HepG2 (cell line): Measurements from ENCODE around the gene DAB1. TPM values are rescaled to one million over a fixed set of nuclear protein-coding genes. Genes with fewer than 3 reads are reported as not detected.

Source experiments
- ATAC-seq: fragments of 200-7000 bp; cut with Tn5 transposase; 3 replicates; pipeline ENCODE4 v1.9.1; 2020; ENCODE audit warnings: mild to moderate bottlenecking, moderate library complexity
- BruUV-seq: library from RNA; stranded (reverse); fragments of 400-500 nt; replicated peaks from 2 replicates; lab custom pipeline; 2021; lab: Mats Ljungman, UMichigan
- CTCF ChIA-PET: fragments of 300-600 bp; formaldehyde crosslinking; extraction: SDS; loops from one replicate; lab custom pipeline; 2021; ENCODE audit warnings: low total read pairs, inconsistent platforms, low intra/inter-chr PET ratio; lab: Yijun Ruan, JAX
- POLR2A ChIA-PET: fragments of 350-600 bp; sonication (Branson Sonifier 250); formaldehyde crosslinking; loops from one replicate; lab custom pipeline; 2020; ENCODE audit warnings: antibody characterized with exemption, inconsistent platforms; lab: Yijun Ruan, JAX
- DNase-seq: peaks from one replicate; pipeline ENCODE4 v3.0.0-alpha.2; 2015; ENCODE audit warnings: low spot score
- FAIRE-seq: peaks from 3 replicates; lab custom pipeline; 2011; peaks lifted over from hg19 to GRCh38; lab: Jason Lieb, UNC
- H2AFZ ChIP-seq: one replicate; pipeline ENCODE4 v1.6.1; 2011; ENCODE audit warnings: low read length, inconsistent platforms
- H3K27ac ChIP-seq: fragments of 300-600 bp; 3 replicates; pipeline ENCODE4 v1.8.0; 2011; ENCODE audit warnings: mixed run types, mild to moderate bottlenecking, mixed read lengths, low read length, inconsistent platforms; ENCODE audit not compliant: insufficient read depth; ENCODE audit errors: extremely low read length
- H3K27me3 ChIP-seq, 2 experiments: fragments of 200-600 bp in 1 of 2; 2 replicates in 1 of 2; 3 replicates in 1 of 2; pipeline versions ENCODE4 v1.6.0 to v1.8.0; 2011; ENCODE audit warnings: low read length in 2 of 2, mild to moderate bottlenecking in 2 of 2, moderate library complexity in 2 of 2, inconsistent platforms in 1 of 2; ENCODE audit not compliant: insufficient read depth in 2 of 2, control insufficient read depth in 1 of 2
- H3K36me3 ChIP-seq, 2 experiments: fragments of 200-600 bp in 1 of 2; replicated peaks in 1 of 2; 2 replicates in 1 of 2; 3 replicates in 1 of 2; pipeline versions ENCODE4 v1.5.1 to v1.8.0; 2011; ENCODE audit warnings: low read length in 2 of 2, inconsistent platforms in 1 of 2; ENCODE audit not compliant: insufficient read depth in 2 of 2, control insufficient read depth in 1 of 2
- H3K4me1 ChIP-seq: 2 replicates; pipeline ENCODE4 v1.5.1; 2012; ENCODE audit warnings: low read length, inconsistent platforms; ENCODE audit not compliant: insufficient read depth
- H3K4me2 ChIP-seq: 2 replicates; pipeline ENCODE4 v1.6.0; 2011; ENCODE audit warnings: low read depth, low read length, inconsistent platforms
- H3K4me3 ChIP-seq, 3 experiments: fragments of 200-600 bp in 1 of 3; sonication (generic), shearing (Covaris generic) in 1 of 3; replicated peaks in 1 of 3; 2 replicates each; pipeline ENCODE4 v1.5.1; 2011 to 2016; ENCODE audit warnings: low read length in 3 of 3, inconsistent platforms in 2 of 3, low read depth in 2 of 3, mild to moderate bottlenecking in 2 of 3, control low read depth in 1 of 3, mixed read lengths in 1 of 3; ENCODE audit not compliant: insufficient read depth in 1 of 3
- H3K79me2 ChIP-seq: one replicate; pipeline ENCODE4 v1.6.1; 2011; ENCODE audit warnings: low read length, inconsistent platforms; ENCODE audit not compliant: insufficient read depth
- H3K9ac ChIP-seq: 2 replicates; pipeline ENCODE4 v1.6.0; 2011; ENCODE audit warnings: mild to moderate bottlenecking, low read depth, low read length, inconsistent platforms; ENCODE audit not compliant: insufficient read depth
- H3K9me3 ChIP-seq: 2 replicates; pipeline ENCODE4 v1.5.1; 2012; ENCODE audit warnings: mild to moderate bottlenecking, low read length
- H4K20me1 ChIP-seq: 2 replicates; pipeline ENCODE4 v1.6.0; 2011; ENCODE audit warnings: inconsistent platforms, mild to moderate bottlenecking, low read length, moderate library complexity; ENCODE audit not compliant: insufficient read depth
- FOXO1 ChIP-seq: sonication (generic); formaldehyde crosslinking; IDR thresholded peaks from 2 replicates; pipeline ENCODE4 v1.4.0; 2020; ENCODE audit warnings: missing genetic modification reagents
- JUN ChIP-seq: sonication (generic); formaldehyde crosslinking; IDR thresholded peaks from 2 replicates; pipeline ENCODE4 v1.4.0; 2020; ENCODE audit warnings: mild to moderate bottlenecking, missing genetic modification reagents
- LRRFIP1 ChIP-seq: sonication (generic); formaldehyde crosslinking; conservative IDR thresholded peaks from 2 replicates; pipeline ENCODE4 v1.4.0; 2020; ENCODE audit warnings: missing genetic modification reagents
- RAD21 ChIP-seq: fragments of 450-650 bp; formaldehyde crosslinking; IDR thresholded peaks from 2 replicates; pipeline ENCODE4 v1.5.0; 2020; ENCODE audit warnings: mild to moderate bottlenecking
- RFX5 ChIP-seq: IDR thresholded peaks from 2 replicates; pipeline ENCODE4 v1.6.1; 2011; ENCODE audit warnings: low read depth, low read length, improper control_type of control experiment
- SMC3 ChIP-seq: IDR thresholded peaks from 2 replicates; pipeline ENCODE4 v1.6.1; 2011; ENCODE audit warnings: low read length, improper control_type of control experiment
- SOX6 ChIP-seq, 2 experiments: fragments of 450-650 bp in 1 of 2; sonication (generic) in 1 of 2; formaldehyde crosslinking in 1 of 2; IDR thresholded peaks; 2 replicates each; pipeline versions ENCODE4 v1.4.0 to v1.6.1; 2017 to 2020; ENCODE audit warnings: antibody characterized with exemption in 1 of 2, mild to moderate bottlenecking in 1 of 2, missing genetic modification reagents in 1 of 2
- SRSF9 ChIP-seq: fragments of 200-400 bp; formaldehyde crosslinking; IDR thresholded peaks from 2 replicates; pipeline ENCODE4 v1.6.1; 2018; ENCODE audit warnings: borderline replicate concordance, mild to moderate bottlenecking, low read depth, low read length; ENCODE audit not compliant: insufficient read depth, poor library complexity, severe bottlenecking
- STAG1 ChIP-seq: sonication (generic); formaldehyde crosslinking; IDR thresholded peaks from 2 replicates; pipeline ENCODE4 v1.4.0; 2020; ENCODE audit warnings: missing genetic modification reagents
- ZBTB7B ChIP-seq: sonication (generic); formaldehyde crosslinking; IDR thresholded peaks from 2 replicates; pipeline ENCODE4 v1.4.0; 2020; ENCODE audit warnings: missing genetic modification reagents
- ZFY ChIP-seq: sonication (generic); formaldehyde crosslinking; IDR thresholded peaks from 2 replicates; pipeline ENCODE4 v1.4.0; 2020; ENCODE audit warnings: missing genetic modification reagents
- ZNF567 ChIP-seq: sonication (generic); formaldehyde crosslinking; IDR thresholded peaks from 2 replicates; pipeline ENCODE4 v1.8.1; 2023; ENCODE audit warnings: mild to moderate bottlenecking, missing genetic modification reagents, borderline replicate concordance
- ZNF775 ChIP-seq: sonication (generic); formaldehyde crosslinking; IDR thresholded peaks from 2 replicates; pipeline ENCODE4 v1.4.0; 2020; ENCODE audit warnings: missing genetic modification reagents, mild to moderate bottlenecking, moderate library complexity, borderline replicate concordance
- ZNF891 ChIP-seq: sonication (generic); formaldehyde crosslinking; IDR thresholded peaks from 2 replicates; pipeline ENCODE4 v1.5.0; 2020; ENCODE audit warnings: mild to moderate bottlenecking, missing genetic modification reagents
- WGBS: methylation state at CpG from one replicate; pipeline ENCODE4 v1.1.6; 2017; ENCODE audit warnings: low lambda C conversion rate; 5-methylcytosine and 5-hydroxymethylcytosine counted together
- in situ Hi-C: cut with HindIII; loops from 2 replicates; pipeline ENCODE4 v1.10.0; 2017; ENCODE audit warnings: low pct_unique_long_range_greater_than_20kb; ENCODE audit not compliant: extremely low pct_ligation_motif_present
- intact Hi-C: fragments of 100-400 bp; cut with micrococcal nuclease; formaldehyde crosslinking; loops from one replicate; pipeline ENCODE4 v1.10.0; 2022; ENCODE audit not compliant: unreplicated experiment
- polyA plus RNA-seq, 8 experiments: library from polyadenylated mRNA; depleted of rRNA in 3 of 8; stranded (reverse) in 7 of 8; unstranded in 1 of 8; fragments of >200 nt; fragmentation: Illumina TruSeq in 4 of 8; extraction: Trizol in 4 of 8; gene quantifications; 2 replicates each; pipeline versions ENCODE4 v1.2.1 to v1.2.3, GENCODE V29; 2011 to 2016; ENCODE audit warnings: low read depth in 4 of 8, missing spikeins in 1 of 8, mixed read lengths in 1 of 8; ENCODE audit not compliant: insufficient read depth in 1 of 8
- total RNA-seq, 5 experiments: library from RNA; depleted of rRNA; stranded (reverse); fragments of >200 nt; fragmentation: Illumina TruSeq; extraction: Trizol; gene quantifications; 2 replicates each; pipeline ENCODE4 v1.2.3, GENCODE V29; 2016; ENCODE audit warnings: low read depth in 1 of 5
- TF ChIP-seq, protein P1 (sequence below): IDR thresholded peaks from 2 replicates; pipeline ENCODE4 v1.4.0; 2020; ENCODE audit warnings: mild to moderate bottlenecking, missing genetic modification reagents
- TF ChIP-seq, protein P2 (sequence below): sonication (generic); formaldehyde crosslinking; IDR thresholded peaks from 2 replicates; pipeline ENCODE4 v1.5.0; 2020; ENCODE audit warnings: mild to moderate bottlenecking, missing genetic modification reagents, moderate library complexity

DAB1 gene
- total and polyA plus RNA-seq, 2 of the 13 experiments (the other 11 are each of a cell fraction or from before 2014, with no cell fraction given) = 0.04 to 0.13 TPM

DNA sequence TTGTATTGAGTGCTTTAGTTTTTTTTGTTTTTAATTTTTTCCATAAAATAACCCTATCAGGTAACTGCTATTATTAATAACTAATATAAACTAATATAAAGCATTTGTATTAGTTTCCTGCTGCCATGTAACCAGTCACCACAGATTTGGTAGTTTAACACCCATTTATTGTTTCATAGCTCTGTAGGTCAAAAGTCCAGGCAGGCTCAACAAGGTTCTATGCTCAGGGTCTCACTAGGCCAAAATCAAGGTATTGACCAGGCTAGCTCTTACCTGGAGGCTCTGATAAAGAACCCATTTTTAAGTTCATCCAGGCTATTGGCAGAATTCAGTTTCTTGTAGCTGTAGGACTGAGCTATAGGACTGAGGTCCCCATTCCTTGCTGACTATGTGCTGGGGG lies 189.4 kb downstream of the DAB1 start (continued):
- TF ChIP-seq SOX6 (IDR thresholded peaks at IDR 0.05) (no peak), SOX6 (CRISPR knock-in tag; IDR thresholded peaks at IDR 0.05) (no peak), SRSF9 (no peak), ZNF891 (CRISPR knock-in tag) (no peak), ZNF775 (CRISPR knock-in tag) (no peak)

DNA sequence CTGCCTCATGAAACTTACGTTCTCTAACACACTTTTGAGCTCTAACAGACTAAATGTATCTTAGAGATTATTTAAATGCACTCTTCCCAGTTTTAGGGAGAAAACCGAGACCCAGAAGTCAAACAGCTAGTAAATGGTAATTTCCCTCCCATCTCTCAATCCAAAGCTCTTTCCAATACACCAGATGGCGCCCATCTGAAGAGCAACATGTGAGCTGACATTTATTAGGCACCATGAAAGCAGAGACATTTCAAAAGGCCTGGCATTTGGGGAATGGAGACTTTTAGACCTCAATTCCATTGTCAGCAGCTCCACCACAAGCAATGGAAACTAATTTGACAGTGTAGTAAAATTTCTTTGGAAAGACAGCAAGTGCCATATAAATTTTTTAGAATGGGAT lies 191.4 kb downstream of the DAB1 start:
- no peaks in the 10 kb centered on the region for H3K79me2 ChIP-seq
- in situ Hi-C loops (no loop called here), intact Hi-C loops (no loop called here)
- peak; percentile 28; the same call in 1 of the 3 replicates for ATAC-seq
- no peak overlapping the region for H3K4me2 ChIP-seq
- no peak overlapping the region for H3K9ac ChIP-seq
- no peak overlapping the region for H3K27ac ChIP-seq
- H3K4me1 ChIP-seq = peaks cover 35% of the 10 kb centered on the region
- no TSS peak for BruUV-seq
- DNase-seq = peak; percentile 29
- POLR2A ChIA-PET = no interaction called here
- no peak overlapping the region for H2AFZ ChIP-seq
- H3K27me3 ChIP-seq = no peaks in the 10 kb centered on the region
- no peaks in the 10 kb centered on the region for H3K36me3 ChIP-seq
- H4K20me1 ChIP-seq = no peaks in the 10 kb centered on the region
- 64% methylated on average over 3 of the region's 3 CpGs for WGBS
- CTCF ChIA-PET = no interaction called here
- FAIRE-seq = peak; percentile 23
- H3K4me3 ChIP-seq = no peak overlapping the region
- H3K9me3 ChIP-seq = no peaks in the 10 kb centered on the region
- TF ChIP-seq ZFY (CRISPR knock-in tag) (no peak), JUN (no peak), STAG1 (peak; percentile 74), RFX5 (no peak), SMC3 (peak; percentile 33; the same call in 1 of the 2 replicates), ZNF567 (CRISPR knock-in tag) (no peak), ZBTB7B (CRISPR knock-in tag) (no peak), FOXO1 (CRISPR knock-in tag) (no peak), RAD21 (CRISPR knock-in tag) (peak; percentile 27; the same call in 1 of the 2 replicates), LRRFIP1 (CRISPR knock-in tag) (no peak)
- TF ChIP-seq, protein P1, sequence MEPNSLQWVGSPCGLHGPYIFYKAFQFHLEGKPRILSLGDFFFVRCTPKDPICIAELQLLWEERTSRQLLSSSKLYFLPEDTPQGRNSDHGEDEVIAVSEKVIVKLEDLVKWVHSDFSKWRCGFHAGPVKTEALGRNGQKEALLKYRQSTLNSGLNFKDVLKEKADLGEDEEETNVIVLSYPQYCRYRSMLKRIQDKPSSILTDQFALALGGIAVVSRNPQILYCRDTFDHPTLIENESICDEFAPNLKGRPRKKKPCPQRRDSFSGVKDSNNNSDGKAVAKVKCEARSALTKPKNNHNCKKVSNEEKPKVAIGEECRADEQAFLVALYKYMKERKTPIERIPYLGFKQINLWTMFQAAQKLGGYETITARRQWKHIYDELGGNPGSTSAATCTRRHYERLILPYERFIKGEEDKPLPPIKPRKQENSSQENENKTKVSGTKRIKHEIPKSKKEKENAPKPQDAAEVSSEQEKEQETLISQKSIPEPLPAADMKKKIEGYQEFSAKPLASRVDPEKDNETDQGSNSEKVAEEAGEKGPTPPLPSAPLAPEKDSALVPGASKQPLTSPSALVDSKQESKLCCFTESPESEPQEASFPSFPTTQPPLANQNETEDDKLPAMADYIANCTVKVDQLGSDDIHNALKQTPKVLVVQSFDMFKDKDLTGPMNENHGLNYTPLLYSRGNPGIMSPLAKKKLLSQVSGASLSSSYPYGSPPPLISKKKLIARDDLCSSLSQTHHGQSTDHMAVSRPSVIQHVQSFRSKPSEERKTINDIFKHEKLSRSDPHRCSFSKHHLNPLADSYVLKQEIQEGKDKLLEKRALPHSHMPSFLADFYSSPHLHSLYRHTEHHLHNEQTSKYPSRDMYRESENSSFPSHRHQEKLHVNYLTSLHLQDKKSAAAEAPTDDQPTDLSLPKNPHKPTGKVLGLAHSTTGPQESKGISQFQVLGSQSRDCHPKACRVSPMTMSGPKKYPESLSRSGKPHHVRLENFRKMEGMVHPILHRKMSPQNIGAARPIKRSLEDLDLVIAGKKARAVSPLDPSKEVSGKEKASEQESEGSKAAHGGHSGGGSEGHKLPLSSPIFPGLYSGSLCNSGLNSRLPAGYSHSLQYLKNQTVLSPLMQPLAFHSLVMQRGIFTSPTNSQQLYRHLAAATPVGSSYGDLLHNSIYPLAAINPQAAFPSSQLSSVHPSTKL = no peak
- TF ChIP-seq, protein P2, sequence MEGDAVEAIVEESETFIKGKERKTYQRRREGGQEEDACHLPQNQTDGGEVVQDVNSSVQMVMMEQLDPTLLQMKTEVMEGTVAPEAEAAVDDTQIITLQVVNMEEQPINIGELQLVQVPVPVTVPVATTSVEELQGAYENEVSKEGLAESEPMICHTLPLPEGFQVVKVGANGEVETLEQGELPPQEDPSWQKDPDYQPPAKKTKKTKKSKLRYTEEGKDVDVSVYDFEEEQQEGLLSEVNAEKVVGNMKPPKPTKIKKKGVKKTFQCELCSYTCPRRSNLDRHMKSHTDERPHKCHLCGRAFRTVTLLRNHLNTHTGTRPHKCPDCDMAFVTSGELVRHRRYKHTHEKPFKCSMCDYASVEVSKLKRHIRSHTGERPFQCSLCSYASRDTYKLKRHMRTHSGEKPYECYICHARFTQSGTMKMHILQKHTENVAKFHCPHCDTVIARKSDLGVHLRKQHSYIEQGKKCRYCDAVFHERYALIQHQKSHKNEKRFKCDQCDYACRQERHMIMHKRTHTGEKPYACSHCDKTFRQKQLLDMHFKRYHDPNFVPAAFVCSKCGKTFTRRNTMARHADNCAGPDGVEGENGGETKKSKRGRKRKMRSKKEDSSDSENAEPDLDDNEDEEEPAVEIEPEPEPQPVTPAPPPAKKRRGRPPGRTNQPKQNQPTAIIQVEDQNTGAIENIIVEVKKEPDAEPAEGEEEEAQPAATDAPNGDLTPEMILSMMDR (CRISPR knock-in tag) = peak; percentile 55
